ACC112 (cell line): ENCODE results near the gene ZNF362.

Source experiments
- H2AFZ ChIP-seq: fragments of 200-600 bp; sonication (generic); one replicate; pipeline ENCODE4 v1.6.0; 2017; ENCODE audit warnings: antibody characterized with exemption, low read length; ENCODE audit not compliant: unreplicated experiment
- H3K27ac ChIP-seq: fragments of 200-600 bp; sonication (generic); 2 replicates; pipeline ENCODE4 v1.5.1; 2014; ENCODE audit warnings: low read depth, mild to moderate bottlenecking, antibody characterized with exemption, low read length, moderate library complexity
- H3K27me3 ChIP-seq: fragments of 200-600 bp; sonication (generic); 2 replicates; pipeline ENCODE4 v1.6.1; 2014; ENCODE audit warnings: mild to moderate bottlenecking, antibody characterized with exemption, low read length, moderate library complexity, mixed read lengths; ENCODE audit not compliant: insufficient read depth
- H3K36me3 ChIP-seq: fragments of 200-600 bp; sonication (generic); 2 replicates; pipeline ENCODE4 v1.6.1; 2016; ENCODE audit warnings: mild to moderate bottlenecking, antibody characterized with exemption, low read length, moderate library complexity, mixed read lengths; ENCODE audit not compliant: insufficient read depth
- H3K4me1 ChIP-seq: fragments of 200-600 bp; sonication (generic); one replicate; pipeline ENCODE4 v1.6.1; 2016; ENCODE audit warnings: low read length, mixed read lengths; ENCODE audit not compliant: insufficient read depth, unreplicated experiment, control insufficient read depth
- H3K4me3 ChIP-seq: fragments of 200-600 bp; sonication (generic); 2 replicates; pipeline ENCODE4 v1.5.1; 2014; ENCODE audit warnings: mild to moderate bottlenecking, low read depth, low read length
- H3K79me2 ChIP-seq: fragments of 200-600 bp; sonication (generic); one replicate; pipeline ENCODE4 v1.6.0; 2016; ENCODE audit warnings: low read length; ENCODE audit not compliant: control insufficient read depth, unreplicated experiment, insufficient read depth

The ZNF362 gene

GRCh38 chr1:33257207-33257771 is 997 bp downstream of the ZNF362 start:
- peak overlapping the region; percentile 88 for H3K4me3 ChIP-seq
- H3K36me3 ChIP-seq = no peaks in the 10 kb centered on the region
- peaks cover 15% of the 10 kb centered on the region for H3K4me1 ChIP-seq
- peak overlapping the region; percentile 80 for H2AFZ ChIP-seq
- no peaks in the 10 kb centered on the region for H3K27me3 ChIP-seq
- peaks cover 34% of the 10 kb centered on the region for H3K79me2 ChIP-seq
- peak overlapping the region; percentile 61 for H3K27ac ChIP-seq

- H3K36me3 ChIP-seq = no peaks in the 10 kb centered on the region
- H3K27me3 ChIP-seq = no peaks in the 10 kb centered on the region
- peaks cover 34% of the 10 kb centered on the region for H3K79me2 ChIP-seq
- H3K4me3 ChIP-seq = peak overlapping the region; percentile 88
- H2AFZ ChIP-seq = peak overlapping the region; percentile 80
- H3K27ac ChIP-seq = peak overlapping the region; percentile 61
- peaks cover 15% of the 10 kb centered on the region for H3K4me1 ChIP-seq
These were observed 1.8 kb downstream of the ZNF362 start for GRCh38 chr1:33257772-33258712.

- Histone ChIP-seq H3K79me2 (peaks cover 34% of the 10 kb centered on the region), H3K36me3 (no peaks in the 10 kb centered on the region), H3K27ac (no peak overlapping the region), H3K4me3 (no peak overlapping the region), H3K27me3 (no peaks in the 10 kb centered on the region), H3K4me1 (peaks cover 15% of the 10 kb centered on the region), H2AFZ (no peak overlapping the region)
These were observed 2.5 kb downstream of the ZNF362 start for GRCh38 chr1:33258788-33259274.

DNA sequence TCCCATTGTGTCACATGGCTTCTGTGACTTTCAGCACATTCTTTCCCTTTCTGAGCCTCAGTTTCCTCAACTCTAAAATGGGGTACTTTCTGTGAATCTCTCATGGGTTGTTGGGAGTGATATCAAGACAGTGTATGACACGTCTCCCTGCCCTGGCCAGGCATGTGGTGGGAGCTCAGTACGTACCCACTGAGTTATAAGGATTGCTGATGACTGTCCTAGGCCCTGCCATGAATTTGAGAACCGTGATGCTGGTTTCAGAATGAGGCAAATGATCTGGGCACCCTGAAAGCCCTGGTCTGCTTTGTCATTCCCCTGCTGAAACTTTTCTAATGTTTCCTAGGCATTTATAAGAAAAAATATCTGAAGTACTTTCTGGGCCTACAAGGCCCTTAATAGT is 3.6 kb downstream of the ZNF362 start:
- Histone ChIP-seq H3K4me3 (no peak overlapping the region), H3K36me3 (no peaks in the 10 kb centered on the region), H2AFZ (no peak overlapping the region), H3K4me1 (peaks cover 15% of the 10 kb centered on the region), H3K79me2 (peaks cover 44% of the 10 kb centered on the region), H3K27me3 (no peaks in the 10 kb centered on the region), H3K27ac (no peak overlapping the region)

GRCh38 chr1:33260439-33260838 is 4.1 kb downstream of the ZNF362 start:
- H3K4me3 ChIP-seq = no peak overlapping the region
- H3K4me1 ChIP-seq = peaks cover 15% of the 10 kb centered on the region
- no peaks in the 10 kb centered on the region for H3K27me3 ChIP-seq
- H3K79me2 ChIP-seq = peaks cover 47% of the 10 kb centered on the region
- no peak overlapping the region for H2AFZ ChIP-seq
- no peak overlapping the region for H3K27ac ChIP-seq
- no peaks in the 10 kb centered on the region for H3K36me3 ChIP-seq

DNA sequence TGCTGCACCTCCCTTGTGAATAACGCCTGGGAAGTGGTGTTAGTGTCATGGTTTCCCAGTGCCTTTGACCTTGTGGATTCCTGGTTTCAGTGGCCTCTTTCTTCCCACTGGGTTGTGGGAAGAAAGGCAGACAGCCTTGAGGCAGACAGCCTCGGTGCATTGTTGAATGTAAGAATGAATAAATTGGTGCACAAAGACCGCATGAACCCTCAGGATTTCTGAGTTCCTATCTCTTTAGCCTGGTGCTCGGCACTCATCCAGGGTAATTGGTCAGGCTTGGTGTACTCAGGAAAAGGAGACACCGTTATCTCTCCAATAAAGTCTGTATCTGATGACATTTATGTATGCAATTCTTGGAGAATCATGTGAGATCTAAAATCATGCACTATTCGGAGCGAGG is 5.1 kb downstream of the ZNF362 start:
- no peaks in the 10 kb centered on the region for H3K36me3 ChIP-seq
- H3K79me2 ChIP-seq = peaks cover 47% of the 10 kb centered on the region
- H3K4me1 ChIP-seq = peaks cover 15% of the 10 kb centered on the region
- no peak overlapping the region for H3K4me3 ChIP-seq
- no peak overlapping the region for H3K27ac ChIP-seq
- H3K27me3 ChIP-seq = no peaks in the 10 kb centered on the region
- no peak overlapping the region for H2AFZ ChIP-seq

GRCh38 chr1:33263890-33264504 is 7.7 kb downstream of the ZNF362 start:
- H3K36me3 ChIP-seq = no peaks in the 10 kb centered on the region
- H3K4me1 ChIP-seq = peaks cover 2% of the 10 kb centered on the region
- H3K27ac ChIP-seq = no peak overlapping the region

GRCh38 chr1:33265780-33266605 is 9.7 kb downstream of the ZNF362 start:
- Histone ChIP-seq H3K79me2 (peaks cover 12% of the 10 kb centered on the region), H3K27me3 (no peaks in the 10 kb centered on the region), H3K4me1 (no peaks in the 10 kb centered on the region), H3K27ac (no peak overlapping the region), H3K36me3 (no peaks in the 10 kb centered on the region), H3K4me3 (no peak overlapping the region), H2AFZ (no peak overlapping the region)

More at GRCh38 chr1:33263890-33264504, 7.7 kb downstream of the ZNF362 start:
- peaks cover 31% of the 10 kb centered on the region for H3K79me2 ChIP-seq
- H2AFZ ChIP-seq = no peak overlapping the region
- H3K4me3 ChIP-seq = no peak overlapping the region
- H3K27me3 ChIP-seq = no peaks in the 10 kb centered on the region

DNA sequence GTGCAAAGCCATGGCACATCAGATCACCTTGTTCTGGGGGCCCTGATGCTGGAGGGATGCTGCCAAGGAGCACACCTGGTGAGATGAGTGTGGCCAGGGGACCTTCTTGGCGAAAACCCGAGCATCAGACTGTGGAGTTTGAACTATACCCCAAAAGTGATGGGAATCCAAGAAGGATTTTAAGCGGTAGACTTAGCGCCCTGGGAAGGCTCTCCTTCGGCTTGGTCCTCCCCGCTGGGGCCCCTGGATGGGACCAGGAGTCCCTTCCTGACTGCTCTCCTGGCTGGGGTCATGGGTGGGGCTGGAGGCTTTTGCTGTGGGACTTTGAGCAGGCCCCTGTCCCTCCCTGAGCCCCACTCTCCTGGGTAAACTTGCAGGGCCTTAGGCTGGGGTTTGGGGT is 10.5 kb downstream of the ZNF362 start:
- H3K36me3 ChIP-seq = no peaks in the 10 kb centered on the region
- H3K27ac ChIP-seq = no peak overlapping the region
- no peaks in the 10 kb centered on the region for H3K27me3 ChIP-seq
- H3K79me2 ChIP-seq = peaks cover 16% of the 10 kb centered on the region
- no peaks in the 10 kb centered on the region for H3K4me1 ChIP-seq
- no peak overlapping the region for H3K4me3 ChIP-seq
- no peak overlapping the region for H2AFZ ChIP-seq
